ENCODE measurements around the gene HORMAD2. TPM values are rescaled to one million over a fixed set of nuclear protein-coding genes. Genes with fewer than 3 reads are reported as not detected.

HORMAD2 gene
- total and polyA plus RNA-seq, 9 of the 15 experiments (the other 6 are each of a cell fraction or from before 2014, with no cell fraction given) = not detected

DNA sequence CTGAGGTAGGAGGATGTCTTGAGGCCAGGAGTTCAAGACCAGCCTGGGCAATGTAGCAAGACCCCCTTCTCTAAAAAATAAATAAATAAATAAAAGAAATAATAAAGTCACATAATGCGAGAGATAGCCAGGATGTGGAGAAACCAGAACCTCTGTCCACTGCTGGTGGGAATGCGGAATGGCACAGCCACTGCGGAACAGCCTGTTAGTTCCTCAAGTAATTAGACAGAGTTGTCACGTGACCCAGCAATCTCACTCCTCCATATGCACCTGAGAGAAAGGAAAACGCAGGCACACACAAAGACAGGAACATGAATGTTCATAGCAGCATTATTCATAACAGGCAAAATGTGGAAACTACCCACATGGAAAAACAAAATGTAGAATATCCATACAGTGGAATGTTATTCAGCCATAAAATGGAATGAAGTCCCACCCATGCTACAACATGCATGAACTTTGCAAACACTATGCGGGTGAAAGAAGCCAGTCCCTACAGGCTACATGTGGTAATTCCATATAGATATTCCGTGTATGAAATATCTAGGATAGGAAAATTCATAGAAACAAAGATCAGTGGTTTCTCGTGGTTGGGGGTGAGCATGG, 138.9 kb downstream of the HORMAD2 start (continued):
- TF ChIP-seq, protein P1, sequence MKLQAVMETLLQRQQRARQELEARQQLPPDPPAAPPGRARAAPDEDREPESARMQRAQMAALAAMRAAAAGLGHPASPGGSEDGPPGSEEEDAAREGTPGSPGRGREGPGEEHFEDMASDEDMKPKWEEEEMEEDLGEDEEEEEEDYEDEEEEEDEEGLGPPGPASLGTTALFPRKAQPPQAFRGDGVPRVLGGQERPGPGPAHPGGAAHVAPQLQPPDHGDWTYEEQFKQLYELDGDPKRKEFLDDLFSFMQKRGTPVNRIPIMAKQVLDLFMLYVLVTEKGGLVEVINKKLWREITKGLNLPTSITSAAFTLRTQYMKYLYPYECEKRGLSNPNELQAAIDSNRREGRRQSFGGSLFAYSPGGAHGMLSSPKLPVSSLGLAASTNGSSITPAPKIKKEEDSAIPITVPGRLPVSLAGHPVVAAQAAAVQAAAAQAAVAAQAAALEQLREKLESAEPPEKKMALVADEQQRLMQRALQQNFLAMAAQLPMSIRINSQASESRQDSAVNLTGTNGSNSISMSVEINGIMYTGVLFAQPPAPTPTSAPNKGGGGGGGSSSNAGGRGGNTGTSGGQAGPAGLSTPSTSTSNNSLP (IDR thresholded peaks at IDR 0.05; ENCODE audit: borderline replicate concordance, low read depth, low read length) = no peak
- TF ChIP-seq USF2 (CRISPR knock-in tag; IDR thresholded peaks at IDR 0.05) = peak; percentile 85
- TF ChIP-seq CTCF (IDR thresholded peaks at IDR 0.05 in 2 of 3, conservative IDR thresholded peaks at IDR 0.05 in 1 of 3; ENCODE audit: insufficient read depth in 2 of 3, low read depth in 1 of 3, low read length in 3 of 3) = peak; percentile 12 to 47 (median 31); a peak in 3 of 6 replicates
- no peak for TF ChIP-seq ZNF507 (tag; conservative IDR thresholded peaks at IDR 0.05)
- TF ChIP-seq CXXC5 (CRISPR knock-in tag; IDR thresholded peaks at IDR 0.05) = peak; percentile 25; the same call in 1 of the 2 replicates
- TF ChIP-seq MYC (IDR thresholded peaks at IDR 0.05; ENCODE audit: low read depth, low read length) = no peak
- TF ChIP-seq MYC (CRISPR knock-in tag; IDR thresholded peaks at IDR 0.05; ENCODE audit: borderline replicate concordance, low read depth) = no peak
- TF ChIP-seq MLLT1 (IDR thresholded peaks at IDR 0.05) = peak in 1 of 2 experiments; percentile 28; a peak in 1 of 4 replicates
- no peak for TF ChIP-seq ZNF121 (CRISPR knock-in tag; conservative IDR thresholded peaks at IDR 0.05)
- no peak for TF ChIP-seq NCOA2 (IDR thresholded peaks at IDR 0.05; ENCODE audit: partially characterized antibody in 2 of 2)
- TF ChIP-seq ZNF239 (CRISPR knock-in tag; IDR thresholded peaks at IDR 0.05) = no peak
- TF ChIP-seq, protein P2, sequence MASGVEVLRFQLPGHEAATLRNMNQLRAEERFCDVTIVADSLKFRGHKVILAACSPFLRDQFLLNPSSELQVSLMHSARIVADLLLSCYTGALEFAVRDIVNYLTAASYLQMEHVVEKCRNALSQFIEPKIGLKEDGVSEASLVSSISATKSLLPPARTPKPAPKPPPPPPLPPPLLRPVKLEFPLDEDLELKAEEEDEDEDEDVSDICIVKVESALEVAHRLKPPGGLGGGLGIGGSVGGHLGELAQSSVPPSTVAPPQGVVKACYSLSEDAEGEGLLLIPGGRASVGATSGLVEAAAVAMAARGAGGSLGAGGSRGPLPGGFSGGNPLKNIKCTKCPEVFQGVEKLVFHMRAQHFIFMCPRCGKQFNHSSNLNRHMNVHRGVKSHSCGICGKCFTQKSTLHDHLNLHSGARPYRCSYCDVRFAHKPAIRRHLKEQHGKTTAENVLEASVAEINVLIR (CRISPR knock-in tag; IDR thresholded peaks at IDR 0.05) = no peak
- TF ChIP-seq, protein P3, sequence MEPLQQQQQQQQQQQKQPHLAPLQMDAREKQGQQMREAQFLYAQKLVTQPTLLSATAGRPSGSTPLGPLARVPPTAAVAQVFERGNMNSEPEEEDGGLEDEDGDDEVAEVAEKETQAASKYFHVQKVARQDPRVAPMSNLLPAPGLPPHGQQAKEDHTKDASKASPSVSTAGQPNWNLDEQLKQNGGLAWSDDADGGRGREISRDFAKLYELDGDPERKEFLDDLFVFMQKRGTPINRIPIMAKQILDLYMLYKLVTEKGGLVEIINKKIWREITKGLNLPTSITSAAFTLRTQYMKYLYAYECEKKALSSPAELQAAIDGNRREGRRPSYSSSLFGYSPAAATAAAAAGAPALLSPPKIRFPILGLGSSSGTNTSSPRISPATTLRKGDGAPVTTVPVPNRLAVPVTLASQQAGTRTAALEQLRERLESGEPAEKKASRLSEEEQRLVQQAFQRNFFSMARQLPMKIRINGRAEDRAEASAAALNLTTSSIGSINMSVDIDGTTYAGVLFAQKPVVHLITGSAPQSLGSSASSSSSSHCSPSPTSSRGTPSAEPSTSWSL (CRISPR knock-in tag; IDR thresholded peaks at IDR 0.05; ENCODE audit: borderline replicate concordance) = no peak
- TF ChIP-seq SLC30A9 (CRISPR knock-in tag; IDR thresholded peaks at IDR 0.05) = no peak
- TF ChIP-seq, protein P4, sequence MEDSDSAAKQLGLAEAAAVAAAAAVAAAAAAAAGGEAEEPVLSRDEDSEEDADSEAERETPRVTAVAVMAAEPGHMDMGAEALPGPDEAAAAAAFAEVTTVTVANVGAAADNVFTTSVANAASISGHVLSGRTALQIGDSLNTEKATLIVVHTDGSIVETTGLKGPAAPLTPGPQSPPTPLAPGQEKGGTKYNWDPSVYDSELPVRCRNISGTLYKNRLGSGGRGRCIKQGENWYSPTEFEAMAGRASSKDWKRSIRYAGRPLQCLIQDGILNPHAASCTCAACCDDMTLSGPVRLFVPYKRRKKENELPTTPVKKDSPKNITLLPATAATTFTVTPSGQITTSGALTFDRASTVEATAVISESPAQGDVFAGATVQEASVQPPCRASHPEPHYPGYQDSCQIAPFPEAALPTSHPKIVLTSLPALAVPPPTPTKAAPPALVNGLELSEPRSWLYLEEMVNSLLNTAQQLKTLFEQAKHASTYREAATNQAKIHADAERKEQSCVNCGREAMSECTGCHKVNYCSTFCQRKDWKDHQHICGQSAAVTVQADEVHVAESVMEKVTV (CRISPR knock-in tag; IDR thresholded peaks at IDR 0.05) = no peak
